ENCODE measurements around the gene ICAM5.
"Not testable (repeated sequence)": the region's sequence is repeated elsewhere in the genome, so short reads cannot be mapped to it uniquely, and the experiment has no call there.

The ICAM5 gene

DNA sequence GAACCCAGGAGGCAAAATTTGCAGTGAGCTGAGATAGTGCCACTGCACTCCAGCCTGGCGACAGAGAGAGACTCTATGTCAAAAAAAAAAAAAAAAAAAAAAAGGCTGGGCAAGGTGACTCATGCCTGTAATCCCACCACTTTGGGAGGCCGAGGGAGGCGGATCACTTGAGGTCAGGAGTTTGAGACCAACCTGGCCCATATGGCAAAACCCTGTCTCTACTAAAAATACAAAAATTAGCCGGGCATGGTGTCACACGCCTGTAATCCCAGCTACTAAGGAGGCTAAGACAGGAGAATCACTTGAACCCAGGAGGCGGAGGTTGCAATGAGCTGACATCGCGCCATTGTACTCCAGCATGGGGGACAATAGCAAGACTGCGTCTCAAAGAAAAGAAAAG lies 47.0 kb downstream of the ICAM5 start:
- not testable (repeated sequence) for DNase-seq (ENCODE audit: extremely low read depth in 1 of 2, low read depth in 1 of 2)

DNA sequence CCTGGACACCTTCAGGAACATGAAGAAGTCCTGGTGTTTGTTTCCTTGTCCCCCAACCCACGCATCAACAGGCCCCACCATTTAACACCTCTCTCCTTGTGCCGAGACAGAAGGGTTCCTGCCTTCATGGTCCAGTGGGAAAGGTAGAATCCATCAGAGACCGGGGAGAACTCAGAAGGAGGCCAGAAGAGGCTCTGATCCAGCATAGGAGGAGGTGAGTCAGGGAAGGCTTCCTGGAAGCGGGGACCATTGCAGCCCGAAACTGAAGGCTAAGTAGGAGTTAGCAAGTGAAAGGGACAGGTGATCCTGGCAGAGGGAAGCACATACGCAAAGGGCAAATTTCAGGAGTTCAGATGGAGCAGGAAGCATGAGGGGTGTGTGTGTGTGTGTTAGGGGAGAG lies 49.2 kb downstream of the ICAM5 start:
- DNase-seq (ENCODE audit: extremely low read depth in 1 of 2, low read depth in 1 of 2) = no peak

DNA sequence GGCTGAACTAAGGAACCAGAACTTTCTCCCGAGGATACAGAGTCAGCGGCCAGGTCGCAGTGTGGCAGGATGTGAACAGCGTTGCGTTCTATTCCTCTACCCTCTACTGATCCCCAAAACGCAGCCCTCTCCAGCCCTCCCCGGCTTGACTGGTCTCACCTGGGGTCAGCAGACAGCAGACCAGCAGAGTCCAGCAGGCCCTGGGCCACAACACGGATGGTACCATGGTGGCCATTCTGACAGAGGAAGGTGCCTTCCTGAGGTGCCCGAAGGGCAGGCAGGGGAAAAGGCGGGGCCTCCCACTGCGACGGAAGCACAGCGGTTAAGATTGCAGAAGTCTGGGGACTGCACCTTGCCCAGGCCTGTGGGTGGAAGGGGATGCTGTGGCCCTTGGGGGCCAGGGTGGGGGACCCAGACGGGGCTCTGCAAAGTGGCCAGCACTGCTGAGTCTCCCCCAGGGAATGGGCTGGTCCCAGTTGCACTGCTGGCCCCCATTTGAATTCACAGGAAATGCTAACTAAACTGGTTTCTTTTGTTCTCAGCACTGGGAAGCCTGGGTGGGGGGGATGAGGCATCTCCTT lies 49.7 kb downstream of the ICAM5 start, which contains the start of gene ICAM3:
Gene ICAM3, minus strand, starts transcription at position 245 of the 581 bp plus-strand sequence. Its CDS starts 10 bp downstream, at position 235.
- DNase-seq (ENCODE audit: extremely low read depth in 1 of 2, low read depth in 1 of 2) = peak in 1 of 2 donors; percentile 50

DNA sequence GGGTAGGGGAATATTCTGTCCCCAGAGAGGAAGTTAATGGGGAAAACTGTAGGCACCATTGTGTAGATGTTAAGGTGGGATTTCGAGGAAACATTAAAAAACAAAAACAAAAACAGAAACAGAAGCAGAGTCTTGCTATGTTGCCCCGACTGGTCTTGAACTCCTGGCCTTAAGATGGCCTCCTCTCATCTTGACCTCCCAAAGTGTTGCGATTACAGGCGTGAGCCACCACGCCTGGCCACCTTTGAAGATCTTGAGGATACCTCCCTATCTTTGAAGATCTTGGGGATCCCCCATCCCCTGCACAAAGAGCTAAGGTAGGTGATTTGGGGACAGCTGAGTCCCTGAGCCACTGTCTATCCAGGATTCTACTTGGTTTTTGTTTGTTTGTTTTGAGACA lies 50.2 kb downstream of the ICAM5 start:
- DNase-seq (ENCODE audit: extremely low read depth in 1 of 2, low read depth in 1 of 2) = no peak

DNA sequence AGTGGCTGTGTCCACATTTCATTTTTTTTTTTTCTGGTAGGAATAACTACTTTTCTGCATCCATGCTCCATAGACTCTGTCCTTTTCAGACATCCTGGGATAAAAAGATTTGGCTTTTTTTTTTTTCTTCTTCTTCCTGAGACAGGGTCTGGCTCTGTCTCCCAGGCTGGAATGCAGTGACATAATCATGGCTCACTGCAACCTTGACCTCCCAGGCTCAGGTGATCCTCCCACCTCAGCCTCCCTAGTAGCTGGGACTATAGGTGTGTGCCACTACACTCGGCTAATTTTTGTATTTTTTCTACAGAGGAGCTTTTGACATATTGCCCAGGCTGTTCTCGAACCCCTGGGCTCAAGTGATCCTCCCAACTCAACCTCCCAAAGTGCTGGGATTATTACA lies 53.7 kb downstream of the ICAM5 start:
- no peak for DNase-seq (ENCODE audit: extremely low read depth in 1 of 2, low read depth in 1 of 2)

DNA sequence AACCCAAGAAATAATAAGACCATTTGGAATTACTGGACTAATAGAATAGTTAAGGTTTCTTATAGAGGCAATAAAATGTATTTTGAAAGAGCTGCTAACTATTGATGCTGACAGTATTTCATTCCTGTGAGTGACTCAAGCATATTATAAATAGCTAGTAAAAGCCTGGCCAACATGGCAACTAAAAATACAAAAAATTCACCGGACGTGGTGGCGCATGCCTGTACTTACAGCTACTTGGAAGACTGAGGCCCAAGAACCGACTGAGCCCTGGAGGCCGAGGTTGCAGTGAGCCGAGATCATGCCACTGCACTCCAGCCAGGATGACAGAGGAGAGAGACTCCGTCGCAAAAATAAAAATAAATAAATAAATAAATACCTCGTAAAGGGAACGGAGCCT lies 55.0 kb downstream of the ICAM5 start:
- no peak for DNase-seq (ENCODE audit: extremely low read depth in 1 of 2, low read depth in 1 of 2)
